Activated CD4-positive, alpha-beta T cell treated with anti-CD3 and anti-CD28 coated beads for 1 hour (primary cell): ENCODE measurements around the gene UBR1.
"Not testable (repeated sequence)": the region's sequence is repeated elsewhere in the genome, so short reads cannot be mapped to it uniquely, and the experiment has no call there.

Experiments
- DNase-seq: peaks from one replicate; pipeline ENCODE4 v3.0.0-alpha.2; 2020

UBR1 gene

DNA sequence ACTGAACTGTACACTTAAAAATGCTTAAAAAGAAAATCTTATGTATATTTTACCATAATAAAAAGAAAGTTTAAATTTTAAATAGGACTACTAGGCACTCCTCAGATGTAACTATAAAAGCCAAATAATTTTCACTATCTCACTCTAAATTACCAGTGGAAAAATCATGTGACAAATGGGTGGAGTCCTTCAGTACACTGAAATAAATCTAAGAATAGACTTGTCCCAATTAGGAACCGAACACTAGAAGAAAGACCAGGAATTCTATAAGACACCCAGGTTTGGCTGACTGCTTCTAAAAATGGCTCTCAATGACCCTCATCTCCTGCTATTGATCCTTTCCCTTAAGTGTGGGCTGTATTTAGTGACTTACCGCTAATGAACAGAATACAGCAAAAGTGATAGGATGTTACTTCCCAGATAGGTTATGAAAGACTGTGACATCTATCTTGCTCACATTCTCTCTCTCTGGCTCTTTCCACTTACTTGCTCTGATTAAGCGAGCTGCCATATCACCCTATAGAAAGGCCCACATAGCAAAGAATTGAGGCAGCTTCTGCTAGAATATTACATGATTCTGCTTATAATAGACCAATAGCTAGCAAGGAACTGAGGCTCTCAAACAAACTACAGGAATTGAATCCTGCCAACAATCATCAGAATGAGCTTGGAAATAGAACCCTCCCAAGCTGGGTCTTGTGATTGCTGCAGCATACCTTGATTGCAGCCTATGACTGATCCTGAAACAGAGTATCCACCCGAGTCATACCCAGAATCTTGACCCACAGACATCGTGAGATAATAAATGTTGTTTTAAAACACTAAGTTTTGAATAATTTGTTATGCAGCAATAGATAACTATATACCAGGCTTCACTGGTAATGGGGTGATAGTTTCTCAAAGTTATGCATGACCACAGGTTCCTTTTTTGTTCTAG is 202.2 kb downstream of the UBR1 start:
- DNase-seq, result no peak

DNA sequence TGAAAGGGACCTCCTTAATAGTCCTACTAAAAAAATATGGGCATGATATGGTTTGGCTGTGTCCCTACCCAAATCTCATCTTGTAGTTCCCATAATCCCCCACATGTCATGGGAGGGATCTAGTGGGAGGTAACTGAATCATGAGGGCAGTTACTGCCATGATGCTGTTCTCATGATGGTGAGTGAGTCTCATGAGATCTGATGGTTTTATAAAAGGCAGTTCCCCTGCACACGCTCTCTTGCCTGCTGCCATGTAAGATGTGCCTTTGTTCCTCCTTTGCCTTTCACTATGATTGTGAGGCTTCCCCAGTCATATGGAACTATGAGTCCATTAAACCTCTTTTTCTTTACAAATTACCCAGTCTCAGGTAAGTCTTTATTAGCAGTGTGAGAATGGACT is 211.9 kb downstream of the UBR1 start:
- not testable (repeated sequence) for DNase-seq
